Transverse colon (tissue), 4 donors: ENCODE results near the gene SH3GL3. TPM values are rescaled to one million over a fixed set of nuclear protein-coding genes. Genes with fewer than 3 reads are reported as not detected.

Source experiments
- DNase-seq: peaks from one replicate; pipeline ENCODE4 v3.0.0-alpha.2; 2019
- H3K27ac ChIP-seq, 4 donors: fragments of 200-600 bp; sonication (generic); 2 replicates each; pipeline ENCODE4 v1.5.1; 2016 to 2018; ENCODE audit warnings: inconsistent platforms in 4 of 4
- H3K27me3 ChIP-seq: fragments of 200-600 bp; sonication (generic); 2 replicates; pipeline ENCODE4 v1.5.1; 2017; ENCODE audit warnings: inconsistent platforms
- H3K36me3 ChIP-seq, 4 donors: fragments of 200-600 bp; sonication (generic); 2 replicates each; pipeline ENCODE4 v1.5.1; 2017 to 2019; ENCODE audit warnings: inconsistent platforms in 4 of 4
- H3K4me1 ChIP-seq, 4 donors: fragments of 200-600 bp; sonication (generic); 2 replicates each; pipeline ENCODE4 v1.5.1; 2017 to 2020; ENCODE audit warnings: inconsistent platforms in 4 of 4
- H3K4me3 ChIP-seq, 4 donors: fragments of 200-600 bp; sonication (generic); 1 replicate in 1 of 4; 2 replicates in 3 of 4; pipeline versions ENCODE4 v1.5.1 to v1.6.1; 2017 to 2019; ENCODE audit warnings: inconsistent platforms in 4 of 4
- H3K9me3 ChIP-seq, 2 donors: fragments of 200-600 bp; sonication (generic); 2 replicates each; pipeline ENCODE4 v1.5.1; 2017 to 2019; ENCODE audit warnings: inconsistent platforms in 2 of 2
- EP300 ChIP-seq: sonication (generic); formaldehyde crosslinking; IDR thresholded peaks from one replicate; pipeline ENCODE4 v1.6.1; 2017; ENCODE audit warnings: antibody characterized with exemption, low read depth
- POLR2A ChIP-seq: fragments of 450-650 bp; IDR thresholded peaks from one replicate; pipeline ENCODE4 v1.6.1; 2016; ENCODE audit warnings: antibody characterized with exemption, mild to moderate bottlenecking, moderate library complexity
- POLR2AphosphoS5 ChIP-seq, 3 donors: sonication (generic); formaldehyde crosslinking; IDR thresholded peaks; one replicate each; pipeline ENCODE4 v1.6.1; 2016; ENCODE audit warnings: antibody characterized with exemption in 3 of 3
- WGBS, 2 donors: methylation state at CpG; one replicate each; pipeline ENCODE4 v1.1.5; 2018; ENCODE audit warnings: low coverage in 1 of 2; 5-methylcytosine and 5-hydroxymethylcytosine counted together
- in situ Hi-C, 4 donors: fragments of 200-750 bp; cut with MboI; loops; one replicate each; pipeline versions ENCODE4 v1.15.0 to v1.15.1; 2017; ENCODE audit warnings: low sequenced_read_pairs in 3 of 4, low pct_ligation_motif_present in 1 of 4, low pct_unique_long_range_greater_than_20kb in 1 of 4
- intact Hi-C: fragments of 100-400 bp; cut with DNase I; formaldehyde crosslinking; loops from one replicate; pipeline ENCODE4 v1.15.1; 2023; ENCODE audit warnings: low total_unique reads
- total RNA-seq, 4 donors: library from RNA; depleted of rRNA; stranded (reverse); fragments of >200 nt; gene quantifications; one replicate each; pipeline ENCODE4 v1.1.0, GENCODE V29; 2016
- TF ChIP-seq, protein P1 (sequence below), 5 experiments: fragments of 200-600 bp in 3 of 5; fragments of 450-650 bp in 2 of 5; sonication (generic) in 3 of 5; IDR thresholded peaks; 1 replicate in 2 of 5; 2 replicates in 3 of 5; pipeline ENCODE4 v1.5.1; 2016 to 2017; ENCODE audit warnings: antibody characterized with exemption in 5 of 5, inconsistent platforms in 3 of 5, mild to moderate bottlenecking in 2 of 5, moderate library complexity in 1 of 5

SH3GL3 gene
- total RNA-seq, 4 donors from 2014 or later, result not detected

DNA sequence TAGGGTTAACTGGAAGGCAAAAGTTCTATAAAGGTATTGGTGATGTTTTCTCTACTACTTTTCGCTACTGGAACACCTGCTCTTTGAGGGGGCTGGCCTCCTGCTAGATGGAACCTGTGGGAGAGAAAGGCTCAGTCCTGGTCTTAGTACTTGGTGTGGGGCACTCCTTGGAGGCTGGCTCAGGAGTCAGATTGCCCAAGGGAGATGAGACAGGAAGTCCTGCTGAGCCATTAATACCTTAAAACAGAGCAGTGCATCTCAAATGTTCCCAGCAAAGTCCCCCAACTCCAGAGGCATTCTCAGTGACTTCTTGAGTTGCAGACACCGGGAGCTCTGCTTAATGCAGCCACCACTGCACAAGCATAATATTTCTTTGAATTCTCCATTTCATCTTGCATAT is 203.7 kb downstream of the SH3GL3 start:
- intact Hi-C loops, result loop anchor here (5.0 to 10.0 kb wide), 2 partner anchors 96 to 204 kb away; no protein-coding TSS in a partner anchor
- no peak for DNase-seq
- H3K27me3 ChIP-seq, result peaks cover 32% of the 10 kb centered on the region
- WGBS, 2 donors, result 73% methylated on average over 2 of the region's 2 CpGs; no CpG with 5 or more reads in 1 of the 2 donors
- H3K4me1 ChIP-seq, result no peaks in the 10 kb centered on the region
- no peaks in the 10 kb centered on the region for H3K9me3 ChIP-seq
- in situ Hi-C loops, result no loop called here
- TF ChIP-seq, protein P1, sequence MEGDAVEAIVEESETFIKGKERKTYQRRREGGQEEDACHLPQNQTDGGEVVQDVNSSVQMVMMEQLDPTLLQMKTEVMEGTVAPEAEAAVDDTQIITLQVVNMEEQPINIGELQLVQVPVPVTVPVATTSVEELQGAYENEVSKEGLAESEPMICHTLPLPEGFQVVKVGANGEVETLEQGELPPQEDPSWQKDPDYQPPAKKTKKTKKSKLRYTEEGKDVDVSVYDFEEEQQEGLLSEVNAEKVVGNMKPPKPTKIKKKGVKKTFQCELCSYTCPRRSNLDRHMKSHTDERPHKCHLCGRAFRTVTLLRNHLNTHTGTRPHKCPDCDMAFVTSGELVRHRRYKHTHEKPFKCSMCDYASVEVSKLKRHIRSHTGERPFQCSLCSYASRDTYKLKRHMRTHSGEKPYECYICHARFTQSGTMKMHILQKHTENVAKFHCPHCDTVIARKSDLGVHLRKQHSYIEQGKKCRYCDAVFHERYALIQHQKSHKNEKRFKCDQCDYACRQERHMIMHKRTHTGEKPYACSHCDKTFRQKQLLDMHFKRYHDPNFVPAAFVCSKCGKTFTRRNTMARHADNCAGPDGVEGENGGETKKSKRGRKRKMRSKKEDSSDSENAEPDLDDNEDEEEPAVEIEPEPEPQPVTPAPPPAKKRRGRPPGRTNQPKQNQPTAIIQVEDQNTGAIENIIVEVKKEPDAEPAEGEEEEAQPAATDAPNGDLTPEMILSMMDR (IDR thresholded peaks at IDR 0.05), result no peak
- no peak for TF ChIP-seq EP300
- no peak for TF ChIP-seq POLR2A
- no peak for TF ChIP-seq POLR2AphosphoS5 (IDR thresholded peaks at IDR 0.05)
- no peak overlapping the region for H3K27ac ChIP-seq
- H3K4me3 ChIP-seq, result no peak overlapping the region
- no peaks in the 10 kb centered on the region for H3K36me3 ChIP-seq

GRCh38 chr15:83651541-83651940 is 204.4 kb downstream of the SH3GL3 start:
- no peak for DNase-seq
- H3K27me3 ChIP-seq, result peaks cover 32% of the 10 kb centered on the region
- no peaks in the 10 kb centered on the region for H3K9me3 ChIP-seq
- no peak overlapping the region for H3K4me3 ChIP-seq
- TF ChIP-seq POLR2A (no peak), POLR2AphosphoS5 (IDR thresholded peaks at IDR 0.05) (no peak), EP300 (no peak)
- TF ChIP-seq, protein P1 (IDR thresholded peaks at IDR 0.05), result no peak
- no peak overlapping the region for H3K27ac ChIP-seq
- H3K4me1 ChIP-seq, result no peaks in the 10 kb centered on the region
- 66 to 73% methylated on average over 4 to 6 of the region's 6 CpGs for WGBS, 2 donors
- intact Hi-C loops (loop anchor here (5.0 to 10.0 kb wide), 2 partner anchors 96 to 203 kb away; no protein-coding TSS in a partner anchor), in situ Hi-C loops (no loop called here)
- H3K36me3 ChIP-seq, result no peaks in the 10 kb centered on the region

- H3K4me1 ChIP-seq, result peaks cover 0 to 6% (median 0%) of the 10 kb centered on the region in 4 donors
- no peak overlapping the region for H3K4me3 ChIP-seq
- DNase-seq, result no peak
- H3K27me3 ChIP-seq, result peaks cover 32% of the 10 kb centered on the region
- intact Hi-C loops, result loop anchor here (5.0 to 10.0 kb wide), 2 partner anchors 95 to 202 kb away; no protein-coding TSS in a partner anchor
- no peaks in the 10 kb centered on the region for H3K36me3 ChIP-seq
- H3K27ac ChIP-seq, result peak overlapping the region; percentile 51 to 90 (median 78)
- H3K9me3 ChIP-seq, result no peaks in the 10 kb centered on the region
- in situ Hi-C loops, result no loop called here
- WGBS, 2 donors, result 79 to 80% methylated on average over 1 to 5 of the region's 5 CpGs
- TF ChIP-seq, protein P1 (IDR thresholded peaks at IDR 0.05), result no peak
- TF ChIP-seq POLR2A (no peak), EP300 (no peak), POLR2AphosphoS5 (IDR thresholded peaks at IDR 0.05) (no peak)
These were observed 205.6 kb downstream of the SH3GL3 start for GRCh38 chr15:83652626-83653204.

DNA sequence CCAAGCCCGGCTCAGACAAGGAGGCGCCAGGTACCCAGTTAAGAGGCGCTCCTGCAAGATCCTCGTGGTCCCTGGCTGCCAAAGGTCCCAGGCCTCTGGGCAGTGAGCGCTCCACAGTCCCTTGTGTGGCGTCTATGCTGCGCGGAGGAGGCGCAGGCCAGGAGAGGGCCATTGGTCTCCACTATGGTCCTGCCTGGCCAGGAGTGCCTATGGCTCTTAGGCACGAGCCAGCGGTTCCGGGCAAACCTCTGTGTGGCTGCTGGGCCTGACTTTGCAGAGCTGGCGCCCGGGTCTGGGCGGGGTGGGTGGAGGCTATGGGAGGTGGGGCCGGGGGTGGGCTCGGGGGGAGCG is 206.1 kb downstream of the SH3GL3 start:
- Histone ChIP-seq H3K4me1 (peaks cover 0 to 7% (median 0%) of the 10 kb centered on the region in 4 donors), H3K27me3 (peaks cover 32% of the 10 kb centered on the region), H3K4me3 (peak overlapping the region in 3 of 4 donors; percentile 38 to 50 (median 45)), H3K36me3 (no peaks in the 10 kb centered on the region), H3K27ac (peak overlapping the region; percentile 51 to 90 (median 78)), H3K9me3 (no peaks in the 10 kb centered on the region)
- intact Hi-C loops, result loop anchor here (5.0 to 10.0 kb wide), 2 partner anchors 94 to 202 kb away; no protein-coding TSS in a partner anchor
- 41% methylated on average over 13 of the region's 18 CpGs; no CpG with 5 or more reads in 1 of the 2 donors for WGBS, 2 donors
- no peak for DNase-seq
- in situ Hi-C loops, result no loop called here
- TF ChIP-seq POLR2A, result no peak
- TF ChIP-seq, protein P1 (IDR thresholded peaks at IDR 0.05), result no peak
- no peak for TF ChIP-seq EP300
- no peak for TF ChIP-seq POLR2AphosphoS5 (IDR thresholded peaks at IDR 0.05)
